GM15510 (cell line): Measurements from ENCODE around the gene ARHGAP22.

ENCODE experiments used
- POLR2A ChIP-seq: IDR thresholded peaks from 3 replicates; pipeline ENCODE4 v1.6.1; 2011; ENCODE audit warnings: borderline replicate concordance; ENCODE audit not compliant: insufficient read length; ENCODE audit errors: extremely low read depth

The ARHGAP22 gene

DNA sequence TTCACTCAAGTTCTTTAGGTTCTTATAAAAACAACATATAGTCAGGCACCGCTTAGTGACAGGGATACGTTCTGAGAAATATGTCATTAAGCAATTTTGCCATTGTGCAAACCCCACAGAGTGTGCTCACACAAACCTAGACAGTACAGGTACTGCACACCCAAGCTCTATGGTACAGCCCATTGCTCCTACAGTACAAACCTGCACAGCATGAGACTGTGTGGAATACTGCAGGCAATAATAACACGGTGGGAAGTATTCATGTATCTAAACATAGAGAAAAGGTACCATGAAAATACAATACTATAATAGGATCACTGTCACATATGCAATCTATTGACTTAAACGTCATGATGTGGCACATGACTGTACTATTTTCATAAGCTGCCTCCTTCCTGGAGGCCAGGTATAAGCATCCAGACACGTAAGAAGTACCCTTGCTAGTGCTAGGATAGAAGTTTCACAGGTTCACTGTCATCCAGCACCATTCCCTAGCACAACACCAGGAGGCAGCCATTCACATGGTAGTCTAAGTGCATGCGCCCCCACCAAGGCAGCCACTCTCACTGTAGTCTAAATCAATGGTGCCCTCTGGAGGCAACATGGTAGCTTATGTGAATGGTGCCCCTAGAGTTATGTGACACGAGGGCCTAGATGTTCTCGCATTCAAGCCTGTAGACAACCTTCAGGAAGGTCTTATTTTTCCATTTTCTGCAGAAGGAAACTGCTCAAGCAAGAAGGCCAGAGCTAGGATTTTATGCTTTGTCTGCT, 98.5 kb downstream of the ARHGAP22 start:
- TF ChIP-seq POLR2A, result no peak

DNA sequence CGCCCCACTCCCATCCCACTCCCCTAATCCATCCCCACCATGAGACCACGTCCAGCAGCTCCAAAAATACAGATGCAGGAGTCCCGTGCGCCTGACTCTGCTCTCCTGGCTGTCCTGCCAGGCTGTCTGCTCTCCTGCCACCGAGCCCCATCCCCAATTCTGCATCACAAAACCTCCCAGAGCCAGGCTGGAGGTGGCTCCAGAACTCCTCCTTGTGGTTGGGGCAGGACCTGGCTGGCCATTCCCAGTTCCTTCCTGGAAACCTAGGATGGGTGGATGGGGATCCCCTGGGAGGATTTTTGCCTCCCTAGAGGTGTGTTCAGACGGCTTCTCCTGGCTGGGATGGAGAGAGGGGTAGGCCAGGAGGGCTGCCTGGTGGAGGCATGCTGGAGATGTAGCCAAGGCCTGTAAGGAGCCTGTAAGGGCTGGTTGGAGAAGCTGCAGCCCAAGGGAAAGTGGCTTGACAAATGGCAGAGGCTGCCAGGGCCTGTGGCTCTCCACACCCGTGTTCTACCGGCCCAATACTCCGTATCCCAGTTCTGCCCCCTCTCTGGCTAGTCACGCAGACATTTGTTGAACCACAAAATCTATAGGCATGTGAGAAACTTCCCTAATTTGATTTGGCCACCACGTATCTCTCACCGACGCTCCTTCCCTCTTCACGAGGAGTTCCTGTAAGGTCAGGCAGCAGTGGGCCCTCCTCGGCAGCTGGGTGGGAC, 99.3 kb downstream of the ARHGAP22 start:
- no peak for TF ChIP-seq POLR2A

- no peak for TF ChIP-seq POLR2A
These were observed 100.6 kb downstream of the ARHGAP22 start for GRCh38 chr10:48504141-48504885.

GRCh38 chr10:48503293-48503911, 101.5 kb downstream of the ARHGAP22 start:
- no peak for TF ChIP-seq POLR2A

DNA sequence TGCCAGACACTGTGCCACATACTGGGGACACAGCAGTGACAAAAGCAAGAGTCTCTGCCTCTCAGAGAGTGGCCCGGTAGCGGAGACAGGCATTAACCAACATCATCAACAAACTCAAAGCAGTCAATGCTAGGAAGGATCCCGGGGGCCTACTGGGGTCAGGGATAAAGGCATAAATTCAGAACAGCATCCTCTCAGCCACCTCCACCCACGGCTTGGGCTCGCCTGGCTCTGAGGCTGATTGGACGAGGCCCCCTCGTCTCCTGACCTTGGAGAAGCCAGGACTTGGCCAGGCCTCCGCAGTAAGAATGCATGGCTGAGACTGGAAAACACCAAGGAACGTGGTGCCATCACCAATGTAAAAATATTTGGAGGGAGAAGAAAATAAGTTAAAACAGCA, 102.1 kb downstream of the ARHGAP22 start:
- TF ChIP-seq POLR2A, result no peak

DNA sequence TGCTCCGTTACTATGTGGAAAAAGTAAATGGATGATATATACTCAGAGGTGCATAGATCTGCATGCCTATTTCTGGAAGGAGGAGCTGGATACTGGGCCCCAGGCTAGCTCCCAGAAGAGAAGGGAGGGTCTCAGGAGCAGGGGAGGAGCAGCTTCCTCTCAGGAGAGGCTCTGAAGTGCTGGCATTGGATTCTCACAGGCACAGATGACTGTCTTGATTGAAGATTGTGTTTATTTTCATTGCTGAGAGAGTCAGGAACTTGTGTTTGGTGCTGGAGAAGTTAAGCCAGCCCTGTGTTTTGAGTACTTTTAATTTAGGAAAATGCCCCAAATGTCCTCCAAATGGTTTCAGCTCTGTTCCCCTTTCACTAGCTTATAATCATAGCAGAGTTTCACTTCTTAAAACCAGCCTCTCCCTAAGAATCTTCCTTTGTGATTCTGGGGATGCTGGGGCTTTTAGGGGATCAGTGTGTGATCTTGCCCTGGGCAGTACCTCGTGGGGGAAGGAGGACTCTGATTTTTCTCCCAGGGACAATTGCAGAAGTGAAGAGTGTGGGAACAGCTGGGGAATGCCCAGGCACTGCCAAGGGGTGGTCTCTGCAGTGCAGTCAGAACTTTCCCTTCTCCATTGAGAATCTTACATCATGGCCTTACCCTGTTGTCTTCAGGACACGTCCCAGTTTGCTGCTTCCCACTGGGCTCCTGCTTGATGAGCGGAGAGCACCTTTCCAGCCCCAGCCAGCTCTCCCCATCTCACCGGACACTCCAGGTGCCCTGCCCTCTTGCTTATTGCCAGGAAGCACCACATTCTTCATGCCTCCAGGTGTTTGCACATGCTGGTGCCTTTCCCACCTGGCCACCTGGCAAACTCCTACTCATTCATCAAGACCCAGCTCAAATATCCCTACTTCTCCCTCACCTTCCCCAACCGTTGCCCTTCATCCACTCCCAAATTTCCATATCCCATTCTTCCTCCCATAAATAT, 102.8 kb downstream of the ARHGAP22 start:
- no peak for TF ChIP-seq POLR2A

- TF ChIP-seq POLR2A, result no peak
These were observed 103.6 kb downstream of the ARHGAP22 start for GRCh38 chr10:48501226-48501625.

- no peak for TF ChIP-seq POLR2A
These were observed 104.1 kb downstream of the ARHGAP22 start for GRCh38 chr10:48500771-48501170.

- no peak for TF ChIP-seq POLR2A
These were observed 105.8 kb downstream of the ARHGAP22 start for GRCh38 chr10:48498940-48499510.

GRCh38 chr10:48497780-48498770, 106.8 kb downstream of the ARHGAP22 start:
- TF ChIP-seq POLR2A, result no peak

GRCh38 chr10:48496831-48497779, 107.8 kb downstream of the ARHGAP22 start:
- TF ChIP-seq POLR2A, result no peak

GRCh38 chr10:48496105-48496830, 108.6 kb downstream of the ARHGAP22 start:
- no peak for TF ChIP-seq POLR2A
